SU-DHL-6 (cell line): ENCODE measurements around the gene SP140.
A peak's percentile ranks its signal among the peaks of the same experiment; 100 is the strongest.

Experiments
- H2AFZ ChIP-seq: fragments of 200-600 bp; sonication (generic); 2 replicates; pipeline ENCODE4 v1.6.1; 2014; ENCODE audit warnings: low read depth, mild to moderate bottlenecking, moderate library complexity, mixed read lengths, antibody characterized with exemption, low read length; ENCODE audit not compliant: severe bottlenecking
- H3F3A ChIP-seq: fragments of 200-600 bp; shearing (Covaris generic); 2 replicates; pipeline ENCODE4 v1.6.0; 2016; ENCODE audit warnings: antibody characterized with exemption, mild to moderate bottlenecking; ENCODE audit not compliant: insufficient read depth
- H3K27ac ChIP-seq: fragments of 200-600 bp; sonication (generic); 2 replicates; pipeline ENCODE4 v1.5.1; 2016; ENCODE audit warnings: low read depth, mild to moderate bottlenecking, low read length, moderate library complexity, mixed read lengths
- H3K27me3 ChIP-seq: fragments of 200-600 bp; sonication (generic), shearing (Covaris generic); 2 replicates; pipeline ENCODE4 v1.6.0; 2014; ENCODE audit warnings: mild to moderate bottlenecking, low read length
- H3K36me3 ChIP-seq: fragments of 200-600 bp; sonication (generic); 2 replicates; pipeline ENCODE4 v1.6.1; 2014; ENCODE audit warnings: mild to moderate bottlenecking, low read length, mixed read lengths
- H3K4me2 ChIP-seq: fragments of 300-600, 200-600 bp; shearing (Covaris generic), sonication (generic); 2 replicates; pipeline ENCODE4 v1.6.0; 2014; ENCODE audit warnings: low read length, low read depth, mild to moderate bottlenecking; ENCODE audit not compliant: poor library complexity, severe bottlenecking
- H3K4me3 ChIP-seq: fragments of 200-600 bp; sonication (generic); 2 replicates; pipeline ENCODE4 v1.5.1; 2014; ENCODE audit warnings: antibody characterized with exemption, low read length, mild to moderate bottlenecking, mixed read lengths; ENCODE audit not compliant: insufficient read depth, poor library complexity, severe bottlenecking
- H3K79me2 ChIP-seq: fragments of 200-600 bp; sonication (generic); 2 replicates; pipeline ENCODE4 v1.6.1; 2014; ENCODE audit warnings: mild to moderate bottlenecking, low read length, moderate library complexity; ENCODE audit not compliant: insufficient read depth
- H3K9ac ChIP-seq: fragments of 200-600 bp; sonication (generic); 2 replicates; pipeline ENCODE4 v1.7.0; 2014; ENCODE audit warnings: mild to moderate bottlenecking, low read length
- H3K9me2 ChIP-seq: fragments of 200-600 bp; sonication (generic); replicated peaks from 2 replicates; pipeline ENCODE4 v1.6.1; 2014; ENCODE audit warnings: low read length; ENCODE audit not compliant: insufficient read depth
- H3K9me3 ChIP-seq: fragments of 200-600 bp; sonication (generic); 2 replicates; pipeline ENCODE4 v1.6.1; 2014; ENCODE audit warnings: low read length, mixed read lengths; ENCODE audit not compliant: insufficient read depth
- H4K20me1 ChIP-seq: fragments of 200-600 bp; sonication (generic); 2 replicates; pipeline ENCODE4 v1.6.1; 2014; ENCODE audit warnings: low read depth, mild to moderate bottlenecking, antibody characterized with exemption, low read length, moderate library complexity, mixed read lengths
- CTCF ChIP-seq: fragments of 200-600 bp; sonication (generic); IDR thresholded peaks from one replicate; pipeline ENCODE4 v1.5.1; 2017; ENCODE audit warnings: antibody characterized with exemption, mild to moderate bottlenecking, low read length, moderate library complexity; ENCODE audit not compliant: insufficient read depth, poor library complexity, severe bottlenecking
- EZH2phosphoT487 ChIP-seq: fragments of 200-600 bp; sonication (generic), shearing (Covaris generic); conservative IDR thresholded peaks from 2 replicates; pipeline ENCODE4 v1.6.1; 2018; ENCODE audit warnings: mild to moderate bottlenecking, antibody characterized with exemption, low read length, moderate library complexity, mixed read lengths

Gene SP140

GRCh38 chr2:230224458-230224857 lies 1.1 kb upstream of the SP140 start:
- no peak for TF ChIP-seq EZH2phosphoT487
- no peak for TF ChIP-seq CTCF
- H4K20me1 ChIP-seq = no peaks in the 10 kb centered on the region
- peaks cover 39% of the 10 kb centered on the region for H3K79me2 ChIP-seq
- no peaks in the 10 kb centered on the region for H3K27me3 ChIP-seq
- H3K9me3 ChIP-seq = no peaks in the 10 kb centered on the region
- H2AFZ ChIP-seq = no peak overlapping the region
- peak overlapping the region; percentile 72 for H3K4me3 ChIP-seq
- H3F3A ChIP-seq = peaks cover 43% of the 10 kb centered on the region
- peak overlapping the region; percentile 71 for H3K9ac ChIP-seq
- H3K36me3 ChIP-seq = no peaks in the 10 kb centered on the region
- H3K9me2 ChIP-seq = no peaks in the 10 kb centered on the region
- peak overlapping the region; percentile 98 for H3K27ac ChIP-seq
- peak overlapping the region; percentile 89 for H3K4me2 ChIP-seq

- no peaks in the 10 kb centered on the region for H3K27me3 ChIP-seq
- no peak overlapping the region for H2AFZ ChIP-seq
- no peaks in the 10 kb centered on the region for H3K9me2 ChIP-seq
- H3K9me3 ChIP-seq = peaks cover 9% of the 10 kb centered on the region; the same call in 1 of the 2 replicates
- peaks cover 53% of the 10 kb centered on the region for H3K79me2 ChIP-seq
- H3K9ac ChIP-seq = peak overlapping the region; percentile 71
- peak overlapping the region; percentile 98 for H3K27ac ChIP-seq
- H3K36me3 ChIP-seq = peaks cover 14% of the 10 kb centered on the region
- peaks cover 46% of the 10 kb centered on the region for H3F3A ChIP-seq
- no peaks in the 10 kb centered on the region for H4K20me1 ChIP-seq
- H3K4me2 ChIP-seq = peak overlapping the region; percentile 89
- peak overlapping the region; percentile 72 for H3K4me3 ChIP-seq
- no peak for TF ChIP-seq CTCF
- TF ChIP-seq EZH2phosphoT487 = no peak
Observed at GRCh38 chr2:230226051-230226551, 565 bp downstream of the SP140 start.

- Histone ChIP-seq H3K27me3 (no peaks in the 10 kb centered on the region), H3K9me2 (no peaks in the 10 kb centered on the region), H3K9ac (peak overlapping the region; percentile 71), H2AFZ (no peak overlapping the region), H3K27ac (peak overlapping the region; percentile 98), H3K4me3 (peak overlapping the region; percentile 72), H3K79me2 (peaks cover 64% of the 10 kb centered on the region), H3K9me3 (peaks cover 9% of the 10 kb centered on the region; the same call in 1 of the 2 replicates), H3K4me2 (peak overlapping the region; percentile 89), H4K20me1 (no peaks in the 10 kb centered on the region), H3K36me3 (peaks cover 18% of the 10 kb centered on the region), H3F3A (peaks cover 42% of the 10 kb centered on the region)
- no peak for TF ChIP-seq CTCF
- no peak for TF ChIP-seq EZH2phosphoT487
Observed at GRCh38 chr2:230227216-230227615, 1.7 kb downstream of the SP140 start.
